GM19193 (cell line): Measurements from ENCODE around the gene COPB2.

Source experiments
- POLR2A ChIP-seq: IDR thresholded peaks from 4 replicates; pipeline ENCODE4 v1.6.1; 2011; ENCODE audit not compliant: insufficient read depth, insufficient read length; ENCODE audit errors: extremely low read depth

Gene COPB2

GRCh38 chr3:139307601-139308555, 81.6 kb downstream of the COPB2 start:
- no peak for TF ChIP-seq POLR2A
